Non-pigmented ciliary epithelial cell (primary cell): ENCODE data around the gene TSSC4.

Experiments
- DNase-seq: peaks from one replicate; pipeline ENCODE4 v3.0.0-alpha.2; 2010; ENCODE audit warnings: low read depth

The TSSC4 gene

DNA sequence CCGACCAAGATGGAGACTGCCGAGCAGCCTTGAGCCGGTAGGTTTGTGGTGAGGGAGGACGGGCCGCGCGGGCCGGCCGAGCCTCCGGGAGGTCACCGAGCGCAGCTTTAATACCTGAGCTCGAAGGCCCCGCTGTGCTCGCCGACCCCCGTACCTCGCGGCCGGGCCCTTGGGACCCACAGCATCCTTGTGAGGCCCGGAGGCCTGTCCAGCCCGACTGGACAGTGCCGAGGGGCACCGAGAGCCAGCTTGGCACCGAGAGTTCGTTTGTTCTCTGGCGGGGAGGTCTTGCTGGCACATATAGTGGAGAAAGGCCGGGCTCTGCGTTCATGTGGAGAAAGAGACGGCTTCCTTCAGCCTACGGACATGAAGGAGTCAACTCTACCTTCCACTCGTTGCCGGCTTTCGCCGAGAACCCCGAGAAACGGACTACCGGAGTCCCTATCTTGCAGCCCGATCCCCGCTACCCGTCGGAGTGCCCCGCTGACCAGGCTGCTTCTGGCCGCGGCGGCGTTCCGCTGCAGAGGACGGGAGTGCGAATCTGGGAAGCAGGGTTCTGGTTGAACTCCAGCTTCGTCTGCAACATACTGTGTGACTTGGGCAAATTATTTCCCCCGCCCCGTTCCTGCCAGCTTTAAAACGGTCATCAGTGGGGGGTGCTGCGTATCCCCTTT is 349 bp downstream of the TSSC4 start:
- no peak for DNase-seq

- DNase-seq, result no peak
These were observed 960 bp downstream of the TSSC4 start for GRCh38 chr11:2401436-2401984.

- DNase-seq, result no peak
These were observed 1.6 kb downstream of the TSSC4 start for GRCh38 chr11:2402106-2402505.

DNA sequence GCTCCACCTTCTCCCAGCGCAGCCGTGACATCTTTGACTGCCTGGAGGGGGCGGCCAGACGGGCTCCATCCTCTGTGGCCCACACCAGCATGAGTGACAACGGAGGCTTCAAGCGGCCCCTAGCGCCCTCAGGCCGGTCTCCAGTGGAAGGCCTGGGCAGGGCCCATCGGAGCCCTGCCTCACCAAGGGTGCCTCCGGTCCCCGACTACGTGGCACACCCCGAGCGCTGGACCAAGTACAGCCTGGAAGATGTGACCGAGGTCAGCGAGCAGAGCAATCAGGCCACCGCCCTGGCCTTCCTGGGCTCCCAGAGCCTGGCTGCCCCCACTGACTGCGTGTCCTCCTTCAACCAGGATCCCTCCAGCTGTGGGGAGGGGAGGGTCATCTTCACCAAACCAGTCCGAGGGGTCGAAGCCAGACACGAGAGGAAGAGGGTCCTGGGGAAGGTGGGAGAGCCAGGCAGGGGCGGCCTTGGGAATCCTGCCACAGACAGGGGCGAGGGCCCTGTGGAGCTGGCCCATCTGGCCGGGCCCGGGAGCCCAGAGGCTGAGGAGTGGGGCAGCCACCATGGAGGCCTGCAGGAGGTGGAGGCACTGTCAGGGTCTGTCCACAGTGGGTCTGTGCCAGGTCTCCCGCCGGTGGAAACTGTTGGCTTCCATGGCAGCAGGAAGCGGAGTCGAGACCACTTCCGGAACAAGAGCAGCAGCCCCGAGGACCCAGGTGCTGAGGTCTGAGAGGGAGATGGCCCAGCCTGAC is 2.5 kb downstream of the TSSC4 start:
- no peak for DNase-seq

DNA sequence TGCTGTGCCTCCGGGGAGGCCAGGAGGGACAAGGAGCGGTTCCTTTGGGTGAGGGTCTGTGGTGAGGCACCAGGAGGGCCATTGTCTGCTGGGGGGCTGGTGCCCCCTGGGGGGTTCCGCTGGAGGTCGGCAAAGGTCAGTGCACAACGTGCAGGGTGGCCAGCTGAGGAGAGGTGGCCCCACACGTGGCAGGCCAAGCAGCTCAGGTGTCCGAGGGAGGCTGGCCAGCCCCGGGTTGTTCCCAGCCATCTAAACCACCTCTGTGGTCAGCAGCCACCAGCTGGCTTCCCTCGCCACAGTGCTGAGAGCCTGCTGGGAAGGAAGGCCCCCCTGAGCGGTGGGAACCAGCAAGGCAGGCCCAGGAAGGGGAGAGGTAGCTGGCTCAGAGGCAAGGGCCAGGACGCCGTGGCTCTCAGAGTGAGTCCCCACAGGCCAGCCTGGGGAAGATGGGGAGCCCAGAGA is 4.2 kb downstream of the TSSC4 start:
- no peak for DNase-seq

GRCh38 chr11:2406451-2406850 is 5.9 kb downstream of the TSSC4 start:
- DNase-seq, result no peak

DNA sequence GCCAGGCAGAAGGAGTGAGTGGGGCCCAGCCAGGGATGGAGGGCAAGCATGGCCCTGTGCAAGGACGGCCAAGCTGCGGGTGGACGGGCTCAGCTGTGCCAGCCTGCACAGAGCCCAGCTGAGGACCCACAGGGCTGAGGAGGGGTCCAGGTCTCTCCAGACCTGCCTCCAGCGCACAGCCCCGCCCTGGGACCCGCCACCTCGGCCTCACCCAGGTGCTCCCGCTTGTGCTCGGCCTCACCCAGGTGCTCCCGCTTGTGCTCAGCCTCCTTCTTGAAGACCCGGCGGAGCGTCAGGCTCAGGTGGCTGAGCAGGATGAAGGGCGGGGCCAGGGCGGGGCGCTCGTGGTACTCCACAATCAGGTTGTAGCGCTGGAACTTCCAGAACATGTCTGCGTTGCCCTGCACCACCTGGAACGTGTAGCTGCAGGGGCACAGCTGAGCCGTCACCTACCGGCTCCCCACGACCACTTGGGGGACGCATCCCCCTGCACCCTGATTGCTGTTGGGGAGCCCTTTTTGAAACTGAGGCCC is 6.4 kb downstream of the TSSC4 start:
- DNase-seq, result no peak

DNA sequence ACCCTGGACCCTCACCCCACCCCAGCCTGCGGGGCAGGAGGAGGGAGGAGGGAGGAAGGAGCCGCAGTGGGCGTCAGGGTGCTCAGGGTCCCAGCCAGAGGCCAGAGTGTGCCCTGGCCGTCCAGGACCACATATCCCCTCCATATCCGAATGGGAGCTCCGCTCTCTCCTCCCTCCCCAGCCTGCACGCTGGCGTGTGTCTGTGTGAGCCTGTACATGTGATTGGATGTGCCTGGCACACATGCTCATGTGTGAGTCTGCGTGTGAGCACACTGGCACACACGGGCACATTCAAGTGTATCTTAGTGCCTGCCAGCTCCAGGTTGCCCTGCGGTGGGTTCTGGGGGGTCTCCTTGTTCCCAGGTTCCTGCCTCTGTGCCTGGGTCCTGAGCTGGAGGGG is 8.1 kb downstream of the TSSC4 start:
- no peak for DNase-seq

- no peak for DNase-seq
These were observed 8.6 kb downstream of the TSSC4 start for GRCh38 chr11:2409126-2409525.

- DNase-seq, result no peak
These were observed 9.3 kb downstream of the TSSC4 start for GRCh38 chr11:2409611-2410468.

- no peak for DNase-seq
These were observed 10.1 kb downstream of the TSSC4 start for GRCh38 chr11:2410616-2411015.

- no peak for DNase-seq
These were observed 11.1 kb downstream of the TSSC4 start for GRCh38 chr11:2411446-2412305.

DNA sequence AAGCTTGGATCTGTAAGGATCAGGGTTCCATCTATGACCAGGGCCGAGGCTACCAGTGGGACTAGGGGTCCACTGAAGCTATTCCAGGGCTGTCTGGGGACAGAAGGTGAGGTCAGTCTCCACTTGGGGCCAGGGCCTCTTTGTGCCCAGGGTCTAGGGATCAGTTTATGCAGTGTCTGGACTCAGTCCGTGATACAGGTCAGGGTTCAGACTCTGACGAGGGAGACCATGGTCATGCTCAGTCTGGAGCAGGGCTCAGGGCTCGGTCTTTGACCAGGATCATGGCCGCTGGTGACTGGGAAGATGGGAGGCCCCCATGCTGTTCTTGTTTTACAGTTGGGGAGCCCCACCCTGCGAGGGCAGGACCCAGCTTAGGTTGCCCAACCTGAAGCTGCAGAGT is 11.8 kb downstream of the TSSC4 start:
- DNase-seq, result no peak

- DNase-seq, result no peak
These were observed 13.4 kb downstream of the TSSC4 start for GRCh38 chr11:2413742-2414579.

GRCh38 chr11:2414616-2415015 is 14.1 kb downstream of the TSSC4 start:
- DNase-seq, result no peak

DNA sequence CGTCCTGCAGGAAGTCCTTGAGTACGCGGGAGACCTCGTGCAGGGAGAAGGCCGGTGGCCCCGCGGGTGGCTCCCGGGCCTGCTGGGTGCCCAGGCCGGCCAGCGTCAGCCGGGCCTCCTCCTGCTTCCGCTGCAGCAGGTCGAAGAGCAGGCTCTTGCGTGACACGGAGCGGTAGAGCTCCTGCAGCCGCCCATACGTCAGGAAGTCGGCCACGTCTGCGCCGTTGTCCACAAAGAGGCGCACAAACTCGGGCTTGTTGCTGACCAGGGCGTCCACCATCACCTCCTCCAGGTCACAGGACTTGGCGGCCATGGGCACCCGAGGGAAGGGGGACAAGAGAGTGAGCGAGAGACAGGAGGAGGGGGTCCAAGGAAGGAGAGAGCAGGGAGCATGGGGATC is 14.6 kb downstream of the TSSC4 start:
- DNase-seq, result no peak

DNA sequence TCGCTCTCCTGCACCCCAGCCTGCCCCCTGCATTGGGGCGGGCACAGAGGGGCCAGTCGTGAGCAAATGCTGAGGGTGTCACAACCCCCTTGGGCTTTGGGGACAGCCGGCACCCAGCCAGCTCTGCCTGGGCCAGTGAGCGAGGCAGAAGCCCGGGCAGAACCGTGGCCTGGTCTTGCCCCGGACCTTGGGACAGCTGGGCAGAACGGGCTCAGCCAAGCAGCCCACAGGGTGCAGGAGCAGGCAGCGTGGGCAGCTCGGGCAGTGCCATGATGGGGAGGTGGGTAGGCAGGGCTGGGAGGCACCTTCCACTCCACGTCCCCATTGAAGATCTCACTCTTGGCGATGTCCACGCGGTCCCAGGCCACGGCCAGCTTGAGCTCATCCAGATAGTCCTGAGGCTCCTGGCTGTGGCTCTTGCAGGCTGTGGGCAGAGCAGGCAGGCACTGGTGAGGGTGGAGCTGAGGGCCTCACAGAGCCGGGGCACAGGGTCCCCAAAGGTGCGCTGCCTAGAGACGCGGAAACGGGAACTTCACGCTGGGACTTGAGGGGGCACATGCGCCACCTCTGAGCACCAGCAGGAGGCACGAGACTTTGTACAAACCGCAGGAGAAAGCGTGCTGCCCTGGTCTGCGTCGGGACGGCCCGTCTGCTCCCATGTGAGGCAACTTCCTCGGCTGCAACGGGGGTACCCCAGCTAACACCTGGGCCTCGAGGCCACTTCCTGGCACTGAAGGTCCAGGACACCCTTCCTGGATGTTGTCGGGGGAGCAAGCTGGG is 15.2 kb downstream of the TSSC4 start:
- DNase-seq, result no peak

DNA sequence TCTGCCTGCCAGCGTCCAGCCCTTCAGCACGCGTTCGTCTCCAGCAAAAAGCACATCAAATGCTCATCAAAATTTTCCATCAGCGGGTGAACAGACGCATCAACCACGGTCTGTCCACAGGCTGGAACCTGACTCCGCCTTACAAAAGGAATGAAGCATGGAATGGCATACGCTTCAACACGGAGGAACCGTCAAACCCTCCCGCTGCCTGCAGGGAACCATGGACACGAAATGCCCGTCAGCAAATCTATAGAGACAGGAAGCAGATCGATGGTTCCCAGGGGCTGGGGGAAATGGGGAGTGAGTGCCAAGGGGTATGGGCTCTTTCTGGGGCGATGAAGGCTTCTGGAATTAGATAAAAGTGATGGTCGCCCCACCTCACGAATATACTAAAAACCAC is 16.2 kb downstream of the TSSC4 start:
- no peak for DNase-seq

- no peak for DNase-seq
These were observed 17.5 kb downstream of the TSSC4 start for GRCh38 chr11:2417856-2418692.
